SJCRH30 (cell line): ENCODE measurements around the gene CALM3. TPM values are rescaled to one million over a fixed set of nuclear protein-coding genes. Genes with fewer than 3 reads are reported as not detected.

Source experiments
- DNase-seq, 2 experiments: peaks; one replicate each; pipeline ENCODE4 v3.0.0-alpha.2; 2015 to 2020
- H3K27ac ChIP-seq: fragments of 250-450 bp; sonication (Bioruptor Pico); 2 replicates; pipeline ENCODE4 v1.5.1; 2020; ENCODE audit warnings: mild to moderate bottlenecking, moderate library complexity
- H3K27me3 ChIP-seq: fragments of 250-450 bp; sonication (Bioruptor Pico); 2 replicates; pipeline ENCODE4 v1.5.1; 2020; ENCODE audit warnings: mild to moderate bottlenecking, moderate library complexity
- H3K36me3 ChIP-seq: fragments of 250-450 bp; sonication (Bioruptor Pico); 2 replicates; pipeline ENCODE4 v1.5.1; 2020; ENCODE audit warnings: mild to moderate bottlenecking, moderate library complexity
- H3K4me1 ChIP-seq: fragments of 250-450 bp; sonication (Bioruptor Pico); 2 replicates; pipeline ENCODE4 v1.5.1; 2020; ENCODE audit warnings: mild to moderate bottlenecking, moderate library complexity
- H3K4me3 ChIP-seq: fragments of 250-450 bp; sonication (Bioruptor Pico); 2 replicates; pipeline ENCODE4 v1.5.1; 2020; ENCODE audit warnings: mild to moderate bottlenecking, moderate library complexity
- H3K9me3 ChIP-seq: fragments of 250-450 bp; sonication (Bioruptor Pico); replicated peaks from 2 replicates; pipeline ENCODE4 v1.5.1; 2020; ENCODE audit warnings: mild to moderate bottlenecking, moderate library complexity
- total RNA-seq: library from RNA; depleted of rRNA; stranded (reverse); fragments of >200 nt; shearing (Covaris generic); gene quantifications from 2 replicates; pipeline ENCODE4 v1.2.3, GENCODE V29; 2014

The CALM3 gene
- total RNA-seq, 1 experiment from 2014 or later = 239 TPM

DNA sequence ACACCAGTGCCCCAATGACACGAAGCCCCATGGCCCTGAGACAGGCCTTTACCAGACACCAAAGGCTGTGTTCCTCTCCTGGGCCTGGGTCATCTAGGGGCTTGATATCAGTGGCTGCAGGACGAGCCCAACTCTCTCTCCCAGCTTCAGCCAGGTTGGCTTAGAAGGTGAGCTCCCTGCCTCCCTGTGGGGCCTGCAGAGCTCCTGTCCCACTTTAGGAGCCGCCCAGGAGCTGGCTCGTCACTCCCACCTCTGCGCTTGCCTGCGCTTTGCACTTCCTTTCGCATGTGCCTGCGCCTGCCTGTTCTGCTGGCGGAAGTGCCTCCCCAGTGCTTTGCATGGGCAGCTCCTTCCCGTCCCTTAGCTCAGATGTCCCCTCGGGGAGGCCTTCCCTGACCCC lies 4.9 kb downstream of the CALM3 start:
- DNase-seq = no peak
- Histone ChIP-seq H3K27me3 (no peaks in the 10 kb centered on the region), H3K36me3 (peaks cover 29% of the 10 kb centered on the region), H3K27ac (no peak overlapping the region), H3K4me3 (no peak overlapping the region), H3K4me1 (no peaks in the 10 kb centered on the region), H3K9me3 (no peaks in the 10 kb centered on the region)

DNA sequence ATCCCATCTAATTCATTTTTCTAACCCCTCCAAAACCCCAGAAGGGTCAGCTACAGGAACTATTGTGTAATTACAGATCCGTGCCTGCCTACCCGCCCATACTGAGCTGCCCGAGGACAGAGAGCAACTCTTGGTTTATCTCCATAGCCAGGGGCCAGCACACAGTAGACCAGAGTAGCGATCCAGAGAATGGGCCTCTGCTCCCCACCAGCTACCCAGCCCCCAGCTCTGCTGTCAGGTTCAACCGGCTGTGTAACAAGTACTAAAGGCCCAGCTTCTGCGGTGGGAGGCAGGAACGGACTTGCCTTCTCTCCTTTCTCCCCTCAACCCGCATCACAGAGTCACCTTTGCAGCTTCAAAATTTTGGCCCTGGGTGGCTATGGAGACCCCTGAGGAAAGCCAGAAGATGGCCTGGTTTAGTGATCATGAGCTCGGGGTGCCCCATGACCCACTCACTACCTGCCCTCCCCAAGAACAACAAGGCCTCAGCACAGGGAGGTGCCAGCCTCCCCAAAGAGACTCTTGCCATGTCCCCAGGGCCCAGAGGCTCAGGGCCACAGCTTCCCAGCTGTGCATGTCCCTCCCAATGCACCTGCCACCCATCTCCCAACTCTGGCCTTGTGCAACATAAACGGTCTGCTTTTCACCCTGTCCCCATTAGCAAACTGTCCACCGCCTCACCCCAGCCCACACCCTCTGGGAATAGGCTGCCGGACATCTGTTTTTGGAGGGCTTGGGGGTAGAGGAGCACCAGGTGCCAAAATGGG lies 5.7 kb downstream of the CALM3 start:
- Histone ChIP-seq H3K4me1 (no peaks in the 10 kb centered on the region), H3K36me3 (peaks cover 29% of the 10 kb centered on the region), H3K27ac (no peak overlapping the region), H3K9me3 (no peaks in the 10 kb centered on the region), H3K27me3 (no peaks in the 10 kb centered on the region), H3K4me3 (no peak overlapping the region)
- DNase-seq = no peak

DNA sequence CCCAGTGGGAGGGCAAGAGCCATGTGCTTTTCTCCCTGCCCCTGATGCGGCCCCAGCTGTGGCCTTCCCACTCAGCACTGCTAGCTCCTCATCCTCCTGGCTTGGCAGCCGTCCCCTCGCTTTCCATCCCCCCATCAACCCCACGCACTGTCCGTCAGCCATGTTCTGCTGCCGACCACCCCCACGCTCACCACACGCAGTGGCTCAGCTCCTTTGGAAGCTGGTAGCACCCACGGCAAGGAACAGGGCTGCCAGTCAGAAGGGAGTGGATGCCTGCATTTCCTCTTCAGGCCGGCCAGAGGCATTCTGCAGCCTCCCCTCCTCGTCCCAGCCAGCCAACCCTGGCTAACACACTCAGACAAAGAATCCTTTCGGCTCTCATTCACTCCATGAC lies 6.3 kb downstream of the CALM3 start:
- DNase-seq = no peak
- Histone ChIP-seq H3K4me1 (no peaks in the 10 kb centered on the region), H3K27ac (no peak overlapping the region), H3K4me3 (no peak overlapping the region), H3K36me3 (peaks cover 29% of the 10 kb centered on the region), H3K9me3 (no peaks in the 10 kb centered on the region), H3K27me3 (no peaks in the 10 kb centered on the region)

DNA sequence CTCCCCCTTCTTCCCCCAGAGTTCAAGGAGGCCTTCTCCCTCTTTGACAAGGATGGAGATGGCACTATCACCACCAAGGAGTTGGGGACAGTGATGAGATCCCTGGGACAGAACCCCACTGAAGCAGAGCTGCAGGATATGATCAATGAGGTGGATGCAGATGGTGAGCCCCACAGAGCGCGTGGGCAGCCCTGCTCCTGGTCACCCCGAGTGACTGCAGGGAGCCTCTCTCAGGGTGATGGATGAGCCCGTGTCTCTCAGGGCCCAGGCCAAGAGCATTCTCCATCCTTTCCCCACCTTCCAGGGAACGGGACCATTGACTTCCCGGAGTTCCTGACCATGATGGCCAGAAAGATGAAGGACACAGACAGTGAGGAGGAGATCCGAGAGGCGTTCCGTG lies 7.0 kb downstream of the CALM3 start:
- peaks cover 29% of the 10 kb centered on the region for H3K36me3 ChIP-seq
- H3K9me3 ChIP-seq = no peaks in the 10 kb centered on the region
- no peaks in the 10 kb centered on the region for H3K27me3 ChIP-seq
- no peaks in the 10 kb centered on the region for H3K4me1 ChIP-seq
- no peak for DNase-seq
- no peak overlapping the region for H3K27ac ChIP-seq
- no peak overlapping the region for H3K4me3 ChIP-seq

DNA sequence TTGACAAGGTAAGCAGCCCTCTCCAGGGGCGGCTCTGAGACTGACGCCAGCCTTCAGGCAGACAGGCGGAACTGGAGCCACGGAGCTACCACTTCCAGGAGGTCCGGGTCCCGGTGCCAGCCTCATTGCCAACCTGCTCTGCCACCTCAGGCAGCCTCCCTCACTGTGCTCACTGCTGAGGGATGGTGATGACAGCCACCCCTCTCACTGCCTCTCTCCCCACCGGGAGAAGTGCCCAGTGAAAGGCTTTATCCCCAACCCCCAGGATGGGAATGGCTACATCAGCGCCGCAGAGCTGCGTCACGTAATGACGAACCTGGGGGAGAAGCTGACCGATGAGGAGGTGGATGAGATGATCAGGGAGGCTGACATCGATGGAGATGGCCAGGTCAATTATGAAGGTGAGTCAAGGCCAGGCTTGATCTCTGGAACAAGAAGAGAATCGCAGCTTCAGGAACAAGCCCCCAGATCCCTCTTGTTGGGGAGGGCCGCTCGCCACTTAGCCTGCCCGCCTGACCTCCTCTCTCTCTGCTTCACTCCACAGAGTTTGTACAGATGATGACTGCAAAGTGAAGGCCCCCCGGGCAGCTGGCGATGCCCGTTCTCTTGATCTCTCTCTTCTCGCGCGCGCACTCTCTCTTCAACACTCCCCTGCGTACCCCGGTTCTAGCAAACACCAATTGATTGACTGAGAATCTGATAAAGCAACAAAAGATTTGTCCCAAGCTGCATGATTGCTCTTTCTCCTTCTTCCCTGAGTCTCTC lies 7.6 kb downstream of the CALM3 start:
- H3K27ac ChIP-seq = no peak overlapping the region
- no peaks in the 10 kb centered on the region for H3K9me3 ChIP-seq
- H3K4me1 ChIP-seq = no peaks in the 10 kb centered on the region
- peaks cover 29% of the 10 kb centered on the region for H3K36me3 ChIP-seq
- H3K4me3 ChIP-seq = no peak overlapping the region
- no peaks in the 10 kb centered on the region for H3K27me3 ChIP-seq
- no peak for DNase-seq

DNA sequence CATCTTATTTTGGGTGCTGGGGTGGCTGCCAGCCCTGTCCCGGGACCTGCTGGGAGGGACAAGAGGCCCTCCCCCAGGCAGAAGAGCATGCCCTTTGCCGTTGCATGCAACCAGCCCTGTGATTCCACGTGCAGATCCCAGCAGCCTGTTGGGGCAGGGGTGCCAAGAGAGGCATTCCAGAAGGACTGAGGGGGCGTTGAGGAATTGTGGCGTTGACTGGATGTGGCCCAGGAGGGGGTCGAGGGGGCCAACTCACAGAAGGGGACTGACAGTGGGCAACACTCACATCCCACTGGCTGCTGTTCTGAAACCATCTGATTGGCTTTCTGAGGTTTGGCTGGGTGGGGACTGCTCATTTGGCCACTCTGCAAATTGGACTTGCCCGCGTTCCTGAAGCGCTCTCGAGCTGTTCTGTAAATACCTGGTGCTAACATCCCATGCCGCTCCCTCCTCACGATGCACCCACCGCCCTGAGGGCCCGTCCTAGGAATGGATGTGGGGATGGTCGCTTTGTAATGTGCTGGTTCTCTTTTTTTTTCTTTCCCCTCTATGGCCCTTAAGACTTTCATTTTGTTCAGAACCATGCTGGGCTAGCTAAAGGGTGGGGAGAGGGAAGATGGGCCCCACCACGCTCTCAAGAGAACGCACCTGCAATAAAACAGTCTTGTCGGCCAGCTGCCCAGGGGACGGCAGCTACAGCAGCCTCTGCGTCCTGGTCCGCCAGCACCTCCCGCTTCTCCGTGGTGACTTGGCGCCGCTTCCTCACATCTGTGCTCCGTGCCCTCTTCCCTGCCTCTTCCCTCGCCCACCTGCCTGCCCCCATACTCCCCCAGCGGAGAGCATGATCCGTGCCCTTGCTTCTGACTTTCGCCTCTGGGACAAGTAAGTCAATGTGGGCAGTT lies 8.6 kb downstream of the CALM3 start:
- Histone ChIP-seq H3K27ac (no peak overlapping the region), H3K4me1 (no peaks in the 10 kb centered on the region), H3K9me3 (no peaks in the 10 kb centered on the region), H3K4me3 (no peak overlapping the region), H3K36me3 (peaks cover 29% of the 10 kb centered on the region), H3K27me3 (no peaks in the 10 kb centered on the region)
- no peak for DNase-seq

DNA sequence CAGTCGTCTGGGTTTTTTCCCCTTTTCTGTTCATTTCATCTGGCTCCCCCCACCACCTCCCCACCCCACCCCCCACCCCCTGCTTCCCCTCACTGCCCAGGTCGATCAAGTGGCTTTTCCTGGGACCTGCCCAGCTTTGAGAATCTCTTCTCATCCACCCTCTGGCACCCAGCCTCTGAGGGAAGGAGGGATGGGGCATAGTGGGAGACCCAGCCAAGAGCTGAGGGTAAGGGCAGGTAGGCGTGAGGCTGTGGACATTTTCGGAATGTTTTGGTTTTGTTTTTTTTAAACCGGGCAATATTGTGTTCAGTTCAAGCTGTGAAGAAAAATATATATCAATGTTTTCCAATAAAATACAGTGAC lies 9.3 kb downstream of the CALM3 start:
- Histone ChIP-seq H3K4me1 (no peaks in the 10 kb centered on the region), H3K27ac (no peak overlapping the region), H3K4me3 (no peak overlapping the region), H3K9me3 (no peaks in the 10 kb centered on the region), H3K36me3 (peaks cover 29% of the 10 kb centered on the region), H3K27me3 (no peaks in the 10 kb centered on the region)
- DNase-seq = no peak

DNA sequence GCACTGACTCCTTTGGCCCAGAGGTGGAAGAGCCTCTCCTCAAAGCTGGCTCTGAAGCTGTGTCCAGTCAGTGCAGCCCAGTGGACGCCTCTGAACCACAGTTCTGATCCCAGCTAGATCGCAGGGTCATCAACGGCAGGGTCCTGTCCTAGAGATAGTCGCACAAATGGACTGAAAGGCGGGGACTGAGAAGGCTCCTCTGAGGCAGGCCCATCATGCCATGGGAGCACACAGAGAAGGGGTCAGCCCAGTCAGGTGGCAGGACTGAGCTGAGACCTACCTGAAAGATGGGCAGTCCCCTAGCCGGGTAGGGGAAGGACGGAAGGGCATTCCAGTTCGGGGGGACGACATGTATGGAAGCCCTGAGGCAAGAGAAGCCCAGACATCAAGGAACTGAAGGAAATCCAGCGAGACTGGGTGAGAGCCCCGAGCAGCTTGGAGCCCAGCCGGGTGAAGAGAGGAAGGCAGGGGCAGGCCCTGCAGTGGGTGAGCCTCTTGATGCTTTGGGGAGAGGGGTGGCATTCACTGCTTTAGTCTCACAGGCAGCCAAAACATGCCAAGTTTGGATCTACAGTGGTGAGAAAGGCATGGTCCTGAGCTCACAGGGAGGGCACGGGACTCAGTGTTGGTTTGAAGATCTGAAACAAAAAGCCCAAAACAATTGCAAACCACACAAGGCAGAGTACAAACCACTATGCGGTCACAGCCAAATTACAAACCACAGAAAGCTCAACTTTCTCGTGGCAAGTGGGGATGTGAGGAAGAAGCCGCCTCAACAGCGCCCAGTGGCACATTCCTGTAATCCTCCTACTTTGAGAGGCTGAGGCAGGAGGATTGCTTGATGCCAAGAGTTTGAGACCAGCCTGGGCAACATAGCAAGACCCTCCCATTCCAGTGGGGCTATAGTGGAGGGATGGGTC lies 10.0 kb downstream of the CALM3 start:
- Histone ChIP-seq H3K27ac (no peak overlapping the region), H3K36me3 (peaks cover 25% of the 10 kb centered on the region), H3K9me3 (no peaks in the 10 kb centered on the region), H3K27me3 (no peaks in the 10 kb centered on the region), H3K4me1 (no peaks in the 10 kb centered on the region), H3K4me3 (no peak overlapping the region)
- DNase-seq = no peak

DNA sequence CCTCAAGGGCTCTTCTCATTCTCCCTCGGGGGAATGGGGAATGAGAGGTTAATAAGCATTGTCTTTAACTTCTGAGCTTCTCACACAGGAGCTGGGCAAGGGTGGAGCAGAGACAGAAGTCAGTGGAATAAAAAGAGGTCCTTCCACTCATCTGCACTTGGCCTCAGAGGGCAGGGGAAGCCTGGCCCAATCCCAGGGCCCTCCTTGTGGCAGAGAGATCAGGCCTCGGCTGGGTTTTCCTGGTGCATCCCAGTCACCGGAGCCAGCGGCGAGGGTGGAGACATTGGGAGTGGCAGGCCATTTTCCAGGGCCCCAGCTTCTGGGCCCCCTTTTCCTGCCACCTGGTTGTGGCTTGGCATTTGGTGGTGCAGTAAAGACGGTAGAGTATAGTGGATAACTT lies 10.6 kb downstream of the CALM3 start:
- Histone ChIP-seq H3K9me3 (no peaks in the 10 kb centered on the region), H3K4me3 (no peak overlapping the region), H3K27me3 (no peaks in the 10 kb centered on the region), H3K27ac (no peak overlapping the region), H3K36me3 (peaks cover 18% of the 10 kb centered on the region), H3K4me1 (peaks cover 5% of the 10 kb centered on the region)
- no peak for DNase-seq

DNA sequence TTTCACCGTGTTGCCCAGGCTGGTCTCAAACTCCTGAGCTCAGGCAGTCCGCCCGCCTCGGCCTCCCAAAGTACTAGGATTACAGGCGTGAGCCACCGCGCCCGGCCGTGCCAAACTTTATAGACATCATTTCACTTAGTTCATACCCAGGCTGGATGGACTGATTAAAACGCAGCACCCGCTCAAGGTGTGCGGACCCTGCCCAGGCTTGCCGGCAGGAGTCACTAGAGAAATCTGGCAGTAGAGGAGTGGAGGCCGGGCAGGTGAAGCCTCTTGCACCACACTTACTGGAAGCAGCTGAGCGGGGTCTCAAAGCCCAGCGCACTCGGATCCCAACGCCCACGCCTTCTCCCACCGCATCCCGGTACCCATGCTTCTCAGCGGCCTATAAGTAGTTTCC lies 12.4 kb downstream of the CALM3 start:
- H3K9me3 ChIP-seq = no peaks in the 10 kb centered on the region
- peaks cover 9% of the 10 kb centered on the region for H3K4me1 ChIP-seq
- no peak overlapping the region for H3K4me3 ChIP-seq
- H3K27me3 ChIP-seq = no peaks in the 10 kb centered on the region
- no peak for DNase-seq
- peaks cover 4% of the 10 kb centered on the region; the same call in 1 of the 2 replicates for H3K36me3 ChIP-seq
- no peak overlapping the region for H3K27ac ChIP-seq

DNA sequence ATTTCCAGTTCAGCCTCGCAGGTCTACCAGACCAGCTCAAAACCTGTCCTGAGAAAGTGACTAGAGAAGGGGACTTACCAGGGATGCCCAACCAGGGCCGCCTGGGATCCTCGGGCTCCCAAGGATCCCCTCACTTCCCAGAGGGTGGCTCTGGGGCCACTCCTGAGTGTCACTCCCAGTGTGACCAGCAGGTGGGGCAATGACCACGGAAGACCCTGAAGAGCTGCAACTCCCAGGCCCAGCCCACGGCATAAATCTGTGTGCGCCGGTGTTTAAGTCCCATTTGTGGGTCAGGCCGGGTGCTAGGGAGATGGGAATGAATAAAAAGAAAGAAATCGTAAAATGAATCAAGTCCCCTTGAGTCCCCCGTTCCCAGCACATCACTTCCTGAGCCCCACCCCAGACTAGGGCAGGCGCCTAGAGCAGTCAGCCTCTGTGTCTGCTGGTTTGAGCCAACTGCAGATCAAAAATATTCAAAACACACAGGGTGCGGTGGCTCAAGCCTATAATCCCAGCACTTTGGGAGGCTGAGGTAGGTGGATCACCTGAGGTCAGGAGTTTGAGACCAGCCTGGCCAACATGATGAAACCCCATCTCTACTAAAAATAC lies 13.1 kb downstream of the CALM3 start:
- peak; percentile 77 to 89 for DNase-seq
- no peaks in the 10 kb centered on the region for H3K9me3 ChIP-seq
- no peaks in the 10 kb centered on the region for H3K36me3 ChIP-seq
- H3K4me3 ChIP-seq = no peak overlapping the region
- peaks cover 15% of the 10 kb centered on the region for H3K4me1 ChIP-seq
- H3K27me3 ChIP-seq = no peaks in the 10 kb centered on the region
- H3K27ac ChIP-seq = no peak overlapping the region

DNA sequence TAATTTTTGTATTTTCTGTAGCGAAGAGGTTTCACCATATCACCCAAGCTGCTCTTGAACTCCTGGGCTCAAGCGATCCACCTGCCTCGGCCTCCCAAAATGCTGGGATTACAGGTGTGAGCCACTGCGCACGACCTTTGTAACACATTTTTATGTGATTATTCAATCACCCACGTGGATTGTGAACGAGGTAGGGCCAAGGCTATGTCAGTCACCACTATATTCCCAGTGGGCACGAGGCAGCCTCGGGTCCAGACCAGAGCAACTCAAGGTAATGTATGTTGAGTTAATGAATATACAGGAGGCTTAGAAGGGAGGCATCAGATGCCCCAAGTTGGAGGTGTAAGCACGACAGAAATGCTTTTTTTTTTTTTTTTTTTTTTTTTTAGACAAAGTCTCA lies 14.8 kb downstream of the CALM3 start:
- no peak for DNase-seq
- H3K4me1 ChIP-seq = peaks cover 28% of the 10 kb centered on the region
- no peaks in the 10 kb centered on the region for H3K27me3 ChIP-seq
- no peaks in the 10 kb centered on the region for H3K36me3 ChIP-seq
- no peaks in the 10 kb centered on the region for H3K9me3 ChIP-seq
- H3K27ac ChIP-seq = no peak overlapping the region
- no peak overlapping the region for H3K4me3 ChIP-seq

DNA sequence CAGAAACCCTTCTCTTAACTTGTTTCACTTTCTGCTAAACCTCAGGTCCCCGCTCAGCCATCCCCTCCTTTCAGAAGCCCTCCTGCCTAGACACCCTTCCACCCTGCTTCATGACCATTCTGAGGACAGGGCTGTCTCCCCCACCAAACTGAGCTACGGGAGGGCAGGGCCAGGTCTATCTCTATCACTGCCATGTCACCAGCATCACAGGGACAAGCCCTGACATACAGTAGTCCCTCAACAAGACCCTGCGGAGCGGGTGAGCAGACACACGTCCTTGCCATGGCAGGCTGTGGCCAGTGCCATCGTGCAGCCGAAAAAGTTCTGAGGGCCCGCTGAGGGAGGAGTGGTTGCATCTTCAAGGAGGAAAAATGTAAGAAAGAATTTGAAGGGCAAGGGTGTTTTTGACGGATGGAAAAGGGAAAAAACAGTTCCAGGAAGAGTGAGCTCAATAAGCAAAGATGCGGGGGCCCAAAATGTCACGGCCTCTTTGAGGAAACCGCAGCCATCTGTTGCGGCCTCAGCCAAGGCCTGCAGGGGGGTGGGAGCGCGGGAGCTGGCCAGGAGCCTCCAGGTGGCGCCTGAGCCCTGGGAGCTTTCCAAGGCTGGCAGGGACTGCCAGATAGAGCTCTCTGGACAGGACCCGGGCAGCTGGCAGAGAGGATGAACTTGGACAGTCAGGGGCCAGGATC lies 15.6 kb downstream of the CALM3 start:
- Histone ChIP-seq H3K4me3 (no peak overlapping the region), H3K9me3 (no peaks in the 10 kb centered on the region), H3K36me3 (no peaks in the 10 kb centered on the region), H3K27ac (no peak overlapping the region), H3K4me1 (peaks cover 28% of the 10 kb centered on the region), H3K27me3 (peaks cover 3% of the 10 kb centered on the region; the same call in 1 of the 2 replicates)
- peak; percentile 82 to 85 for DNase-seq
